Peyer's patch (tissue), 4 donors: ENCODE measurements around the gene NDST3.

Experiments
- POLR2A ChIP-seq, 2 donors: fragments of 450-650 bp; IDR thresholded peaks; one replicate each; pipeline ENCODE4 v1.5.1; 2017; ENCODE audit warnings: antibody characterized with exemption in 2 of 2, mild to moderate bottlenecking in 2 of 2, moderate library complexity in 2 of 2
- TF ChIP-seq, protein P1 (sequence below), 6 experiments: fragments of 450-650 bp in 4 of 6; fragments of 200-600 bp in 2 of 6; sonication (generic) in 1 of 6; IDR thresholded peaks; one replicate each; pipeline ENCODE4 v1.5.1; 2017 to 2019; ENCODE audit warnings: antibody characterized with exemption in 6 of 6, mild to moderate bottlenecking in 3 of 6, moderate library complexity in 1 of 6

GRCh38 chr4:118190903-118191302 lies 156.6 kb downstream of the NDST3 start:
- TF ChIP-seq, protein P1, sequence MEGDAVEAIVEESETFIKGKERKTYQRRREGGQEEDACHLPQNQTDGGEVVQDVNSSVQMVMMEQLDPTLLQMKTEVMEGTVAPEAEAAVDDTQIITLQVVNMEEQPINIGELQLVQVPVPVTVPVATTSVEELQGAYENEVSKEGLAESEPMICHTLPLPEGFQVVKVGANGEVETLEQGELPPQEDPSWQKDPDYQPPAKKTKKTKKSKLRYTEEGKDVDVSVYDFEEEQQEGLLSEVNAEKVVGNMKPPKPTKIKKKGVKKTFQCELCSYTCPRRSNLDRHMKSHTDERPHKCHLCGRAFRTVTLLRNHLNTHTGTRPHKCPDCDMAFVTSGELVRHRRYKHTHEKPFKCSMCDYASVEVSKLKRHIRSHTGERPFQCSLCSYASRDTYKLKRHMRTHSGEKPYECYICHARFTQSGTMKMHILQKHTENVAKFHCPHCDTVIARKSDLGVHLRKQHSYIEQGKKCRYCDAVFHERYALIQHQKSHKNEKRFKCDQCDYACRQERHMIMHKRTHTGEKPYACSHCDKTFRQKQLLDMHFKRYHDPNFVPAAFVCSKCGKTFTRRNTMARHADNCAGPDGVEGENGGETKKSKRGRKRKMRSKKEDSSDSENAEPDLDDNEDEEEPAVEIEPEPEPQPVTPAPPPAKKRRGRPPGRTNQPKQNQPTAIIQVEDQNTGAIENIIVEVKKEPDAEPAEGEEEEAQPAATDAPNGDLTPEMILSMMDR (IDR thresholded peaks at IDR 0.05) = no peak
- TF ChIP-seq POLR2A (IDR thresholded peaks at IDR 0.05) = no peak
